ENCODE results near the gene CCT7.

Gene CCT7

GRCh38 chr2:73294239-73294638, 60.1 kb downstream of the CCT7 start:
- H3K36me3 ChIP-seq (ENCODE audit: control insufficient read depth in 2 of 2, insufficient read depth in 1 of 2, low read length in 2 of 2), result no peaks in the 10 kb centered on the region
- H3K4me3 ChIP-seq (ENCODE audit: low read depth, low read length), result no peak overlapping the region
- H3K9me3 ChIP-seq (ENCODE audit: control insufficient read depth, insufficient read depth, low read depth, low read length), result no peaks in the 10 kb centered on the region
- CTCF ChIA-PET, result interaction anchor here (0.5 to 1.3 kb wide), 2 partner anchors 15 to 486 kb away, joined by 4 read pairs; no protein-coding TSS in a partner anchor
- peaks cover 4% of the 10 kb centered on the region; the same call in 1 of the 2 replicates for H3K4me1 ChIP-seq (ENCODE audit: control insufficient read depth, insufficient read depth, low read length)
- no peak overlapping the region for H3K27ac ChIP-seq (ENCODE audit: extremely low read depth, low read depth, low read length)
- no peak for TF ChIP-seq ZNF501 (tag by site-specific recombination; IDR thresholded peaks at IDR 0.05)
- no peak for TF ChIP-seq KLF10 (tag by site-specific recombination; IDR thresholded peaks at IDR 0.05)
- POLR2A ChIA-PET, result no interaction called here

GRCh38 chr2:73295751-73296400, 61.8 kb downstream of the CCT7 start:
- CTCF ChIA-PET, result no interaction called here
- Histone ChIP-seq H3K9me3 (ENCODE audit: control insufficient read depth, insufficient read depth, low read depth, low read length) (no peaks in the 10 kb centered on the region), H3K4me3 (ENCODE audit: low read depth, low read length) (no peak overlapping the region), H3K36me3 (ENCODE audit: control insufficient read depth in 2 of 2, insufficient read depth in 1 of 2, low read length in 2 of 2) (no peaks in the 10 kb centered on the region), H3K27ac (ENCODE audit: extremely low read depth, low read depth, low read length) (no peak overlapping the region), H3K4me1 (ENCODE audit: control insufficient read depth, insufficient read depth, low read length) (peaks cover 4% of the 10 kb centered on the region; the same call in 1 of the 2 replicates)
- POLR2A ChIA-PET, result no interaction called here
- TF ChIP-seq ZFHX2 (tag by site-specific recombination; conservative IDR thresholded peaks at IDR 0.05) (peak; percentile 64), EGR2 (tag by site-specific recombination; IDR thresholded peaks at IDR 0.05; ENCODE audit: low read depth) (peak; percentile 54; the same call in 1 of the 2 replicates), ZNF391 (tag by site-specific recombination; IDR thresholded peaks at IDR 0.05; ENCODE audit: borderline replicate concordance, low read depth) (no peak), ZIC2 (tag by site-specific recombination; IDR thresholded peaks at IDR 0.05) (0 out of 2 replicates have a peak, but pooled peaks have one; percentile 29), ZNF335 (tag by site-specific recombination; conservative IDR thresholded peaks at IDR 0.05) (no peak)
- TF ChIP-seq, protein P1, sequence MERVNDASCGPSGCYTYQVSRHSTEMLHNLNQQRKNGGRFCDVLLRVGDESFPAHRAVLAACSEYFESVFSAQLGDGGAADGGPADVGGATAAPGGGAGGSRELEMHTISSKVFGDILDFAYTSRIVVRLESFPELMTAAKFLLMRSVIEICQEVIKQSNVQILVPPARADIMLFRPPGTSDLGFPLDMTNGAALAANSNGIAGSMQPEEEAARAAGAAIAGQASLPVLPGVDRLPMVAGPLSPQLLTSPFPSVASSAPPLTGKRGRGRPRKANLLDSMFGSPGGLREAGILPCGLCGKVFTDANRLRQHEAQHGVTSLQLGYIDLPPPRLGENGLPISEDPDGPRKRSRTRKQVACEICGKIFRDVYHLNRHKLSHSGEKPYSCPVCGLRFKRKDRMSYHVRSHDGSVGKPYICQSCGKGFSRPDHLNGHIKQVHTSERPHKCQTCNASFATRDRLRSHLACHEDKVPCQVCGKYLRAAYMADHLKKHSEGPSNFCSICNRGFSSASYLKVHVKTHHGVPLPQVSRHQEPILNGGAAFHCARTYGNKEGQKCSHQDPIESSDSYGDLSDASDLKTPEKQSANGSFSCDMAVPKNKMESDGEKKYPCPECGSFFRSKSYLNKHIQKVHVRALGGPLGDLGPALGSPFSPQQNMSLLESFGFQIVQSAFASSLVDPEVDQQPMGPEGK (tag by site-specific recombination; IDR thresholded peaks at IDR 0.05), result no peak

DNA sequence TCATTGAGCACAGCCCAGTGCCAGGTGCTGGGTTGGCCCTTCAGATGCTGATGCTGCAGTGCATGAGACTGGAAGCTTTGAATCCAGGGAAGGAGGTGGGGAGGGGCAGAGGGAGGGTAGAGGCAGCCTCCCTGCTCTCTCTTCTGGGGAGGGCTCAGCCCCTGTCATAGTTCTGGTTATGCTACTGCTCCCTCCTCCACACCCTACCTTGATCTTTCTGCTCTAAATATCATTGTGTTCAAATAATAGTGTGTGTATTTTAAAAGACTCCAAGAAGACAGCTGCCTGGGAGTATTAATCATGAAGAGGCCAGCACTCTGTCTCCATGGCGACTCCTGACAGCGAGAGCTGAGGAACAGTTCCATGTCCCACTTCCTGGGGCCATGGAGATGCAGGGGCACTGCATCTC, 63.0 kb downstream of the CCT7 start:
- CTCF ChIA-PET, result no interaction called here

More for the DNA sequence above, 63.0 kb downstream of the CCT7 start:
- Histone ChIP-seq H3K36me3 (ENCODE audit: control insufficient read depth in 2 of 2, insufficient read depth in 1 of 2, low read length in 2 of 2) (no peaks in the 10 kb centered on the region), H3K27ac (ENCODE audit: extremely low read depth, low read depth, low read length) (no peak overlapping the region), H3K4me1 (ENCODE audit: control insufficient read depth, insufficient read depth, low read length) (no peaks in the 10 kb centered on the region; the same call in 1 of the 2 replicates), H3K4me3 (ENCODE audit: low read depth, low read length) (no peak overlapping the region), H3K9me3 (ENCODE audit: control insufficient read depth, insufficient read depth, low read depth, low read length) (no peaks in the 10 kb centered on the region)
- POLR2A ChIA-PET, result no interaction called here
- TF ChIP-seq, protein P2, sequence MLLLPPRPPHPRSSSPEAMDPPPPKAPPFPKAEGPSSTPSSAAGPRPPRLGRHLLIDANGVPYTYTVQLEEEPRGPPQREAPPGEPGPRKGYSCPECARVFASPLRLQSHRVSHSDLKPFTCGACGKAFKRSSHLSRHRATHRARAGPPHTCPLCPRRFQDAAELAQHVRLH (tag by site-specific recombination; IDR thresholded peaks at IDR 0.05), result no peak
- TF ChIP-seq ZNF133 (tag by site-specific recombination; IDR thresholded peaks at IDR 0.05) (no peak), ZNF112 (tag by site-specific recombination; IDR thresholded peaks at IDR 0.05) (no peak), ZNF747 (tag by site-specific recombination; IDR thresholded peaks at IDR 0.05) (no peak), HOXC10 (CRISPR knock-in tag; IDR thresholded peaks at IDR 0.05) (no peak)
- TF ChIP-seq, protein P3, sequence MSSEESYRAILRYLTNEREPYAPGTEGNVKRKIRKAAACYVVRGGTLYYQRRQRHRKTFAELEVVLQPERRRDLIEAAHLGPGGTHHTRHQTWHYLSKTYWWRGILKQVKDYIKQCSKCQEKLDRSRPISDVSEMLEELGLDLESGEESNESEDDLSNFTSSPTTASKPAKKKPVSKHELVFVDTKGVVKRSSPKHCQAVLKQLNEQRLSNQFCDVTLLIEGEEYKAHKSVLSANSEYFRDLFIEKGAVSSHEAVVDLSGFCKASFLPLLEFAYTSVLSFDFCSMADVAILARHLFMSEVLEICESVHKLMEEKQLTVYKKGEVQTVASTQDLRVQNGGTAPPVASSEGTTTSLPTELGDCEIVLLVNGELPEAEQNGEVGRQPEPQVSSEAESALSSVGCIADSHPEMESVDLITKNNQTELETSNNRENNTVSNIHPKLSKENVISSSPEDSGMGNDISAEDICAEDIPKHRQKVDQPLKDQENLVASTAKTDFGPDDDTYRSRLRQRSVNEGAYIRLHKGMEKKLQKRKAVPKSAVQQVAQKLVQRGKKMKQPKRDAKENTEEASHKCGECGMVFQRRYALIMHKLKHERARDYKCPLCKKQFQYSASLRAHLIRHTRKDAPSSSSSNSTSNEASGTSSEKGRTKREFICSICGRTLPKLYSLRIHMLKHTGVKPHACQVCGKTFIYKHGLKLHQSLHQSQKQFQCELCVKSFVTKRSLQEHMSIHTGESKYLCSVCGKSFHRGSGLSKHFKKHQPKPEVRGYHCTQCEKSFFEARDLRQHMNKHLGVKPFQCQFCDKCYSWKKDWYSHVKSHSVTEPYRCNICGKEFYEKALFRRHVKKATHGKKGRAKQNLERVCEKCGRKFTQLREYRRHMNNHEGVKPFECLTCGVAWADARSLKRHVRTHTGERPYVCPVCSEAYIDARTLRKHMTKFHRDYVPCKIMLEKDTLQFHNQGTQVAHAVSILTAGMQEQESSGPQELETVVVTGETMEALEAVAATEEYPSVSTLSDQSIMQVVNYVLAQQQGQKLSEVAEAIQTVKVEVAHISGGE (tag by site-specific recombination; conservative IDR thresholded peaks at IDR 0.05; ENCODE audit: low read depth), result no peak

Data from HEK293 (cell line).